Measurements from ENCODE around the gene IVD.
A peak's percentile ranks its signal among the peaks of the same experiment; 100 is the strongest.

The IVD gene

GRCh38 chr15:40377606-40378005 is 28.0 kb upstream of the IVD start:
- DNase-seq (ENCODE audit: low read depth in 2 of 2), result no peak

GRCh38 chr15:40379374-40379773 is 26.2 kb upstream of the IVD start:
- no peak for DNase-seq (ENCODE audit: low read depth in 2 of 2)

GRCh38 chr15:40379853-40380252 is 25.7 kb upstream of the IVD start:
- DNase-seq (ENCODE audit: low read depth in 2 of 2), result peak; percentile 73 to 74

- no peak for DNase-seq (ENCODE audit: low read depth in 2 of 2)
Measured at GRCh38 chr15:40380636-40381035, 25.0 kb upstream of the IVD start.

- no peak for DNase-seq (ENCODE audit: low read depth in 2 of 2)
Measured at GRCh38 chr15:40381818-40382529, 23.6 kb upstream of the IVD start.

- DNase-seq (ENCODE audit: low read depth in 2 of 2), result peak; percentile 78 to 80
Measured at GRCh38 chr15:40382580-40383456, 22.8 kb upstream of the IVD start, which contains the start of gene KNSTRN. Gene KNSTRN (plus strand): TSS chr15:40382721. CDS start chr15:40382836, 115 bp downstream.

GRCh38 chr15:40386480-40386879 is 19.1 kb upstream of the IVD start:
- DNase-seq (ENCODE audit: low read depth in 2 of 2), result no peak

GRCh38 chr15:40388941-40389823 is 16.4 kb upstream of the IVD start:
- DNase-seq (ENCODE audit: low read depth in 2 of 2), result no peak

- DNase-seq (ENCODE audit: low read depth in 2 of 2), result no peak
Measured at GRCh38 chr15:40389824-40390595, 15.6 kb upstream of the IVD start.

GRCh38 chr15:40392986-40393948 is 12.3 kb upstream of the IVD start:
- peak in 1 of 2 experiments; percentile 7 for DNase-seq (ENCODE audit: low read depth in 2 of 2)

GRCh38 chr15:40397688-40398412 is 7.7 kb upstream of the IVD start:
- DNase-seq (ENCODE audit: low read depth in 2 of 2), result no peak

GRCh38 chr15:40398413-40398873 is 7.2 kb upstream of the IVD start:
- DNase-seq (ENCODE audit: low read depth in 2 of 2), result no peak

- DNase-seq (ENCODE audit: low read depth in 2 of 2), result no peak
Measured at GRCh38 chr15:40399370-40399769, 6.2 kb upstream of the IVD start.

- DNase-seq (ENCODE audit: low read depth in 2 of 2), result no peak
Measured at GRCh38 chr15:40407330-40407990, 1.9 kb downstream of the IVD start.

- no peak for DNase-seq (ENCODE audit: low read depth in 2 of 2)
Measured at GRCh38 chr15:40409366-40409765, 3.8 kb downstream of the IVD start.

GRCh38 chr15:40410476-40410875 is 4.9 kb downstream of the IVD start:
- no peak for DNase-seq (ENCODE audit: low read depth in 2 of 2)

GRCh38 chr15:40412095-40412759 is 6.6 kb downstream of the IVD start:
- DNase-seq (ENCODE audit: low read depth in 2 of 2), result no peak

- DNase-seq (ENCODE audit: low read depth in 2 of 2), result no peak
Measured at GRCh38 chr15:40413036-40413435, 7.4 kb downstream of the IVD start.

Measured in fibroblast of skin of left biceps (primary cell).